ENCODE data around the gene PTBP2.

GRCh38 chr1:96683931-96684330 lies 37.7 kb upstream of the PTBP2 start:
- no peak for TF ChIP-seq EZH2phosphoT487 (IDR thresholded peaks at IDR 0.05; ENCODE audit: insufficient read depth, low read depth)
- no peak for TF ChIP-seq EZH2 (IDR thresholded peaks at IDR 0.05; ENCODE audit: insufficient read depth, poor library complexity, severe bottlenecking)

Measured in GM23248 (cell line).